Erythroblast (primary cell): Measurements from ENCODE around the gene ISM1.

Experiments
- GATA1 ChIP-seq: IDR thresholded peaks from 2 replicates; pipeline ENCODE4 v1.6.1; 2011; ENCODE audit warnings: low read depth, mild to moderate bottlenecking, control low read depth, low read length, moderate library complexity
- POLR2A ChIP-seq: IDR thresholded peaks from 2 replicates; pipeline ENCODE4 v1.6.1; 2011; ENCODE audit warnings: mild to moderate bottlenecking, low read length

DNA sequence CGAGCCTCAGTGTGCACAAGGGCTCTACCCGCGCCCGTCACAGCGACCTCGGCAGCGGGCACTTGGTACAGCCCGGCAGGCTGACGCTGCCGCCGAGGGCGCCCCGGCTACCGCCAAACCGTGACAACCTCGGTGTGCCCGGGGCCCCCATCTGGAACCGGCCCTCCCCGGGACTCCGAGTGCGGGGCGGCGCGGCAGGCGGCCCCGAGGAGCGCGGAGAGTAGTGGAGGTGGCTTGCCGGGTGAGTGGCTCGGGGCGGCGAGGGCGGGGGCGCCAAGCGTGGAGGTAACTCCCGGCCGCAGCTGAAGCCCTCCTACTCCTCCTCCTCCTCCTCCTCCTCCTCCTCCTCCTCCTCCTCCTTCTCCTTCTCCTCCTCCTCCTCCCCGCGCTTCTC, at the start of gene ISM1:
- TF ChIP-seq POLR2A, result no peak
- no peak for TF ChIP-seq GATA1
